PC-9 (cell line): Measurements from ENCODE around the gene CCDC34. TPM values are rescaled to one million over a fixed set of nuclear protein-coding genes. Genes with fewer than 3 reads are reported as not detected.

Experiments used
- BruUV-seq: library from RNA; stranded (reverse); fragments of 400-500 nt; replicated peaks from 2 replicates; lab custom pipeline; 2021; lab: Mats Ljungman, UMichigan
- CTCF ChIA-PET: fragments of 300-600 bp; sonication (Branson Sonifier 250); formaldehyde crosslinking; loops from one replicate; lab custom pipeline; 2022; ENCODE audit warnings: antibody characterized with exemption; lab: Charles Lee
- POLR2A ChIA-PET: fragments of 300-600 bp; sonication (Branson Sonifier 250); formaldehyde crosslinking; loops from one replicate; lab custom pipeline; 2022; ENCODE audit warnings: antibody characterized with exemption; ENCODE audit not compliant: unreplicated experiment; lab: Charles Lee
- DNase-seq, 2 experiments: peaks; one replicate each; pipeline versions ENCODE4 v3.0.0 to v3.0.0-alpha.2; 2015 to 2022; ENCODE audit warnings: mixed read lengths in 1 of 2
- H2AFZ ChIP-seq: fragments of 200-600 bp; sonication (generic); 2 replicates; pipeline ENCODE4 v1.8.1; 2017; ENCODE audit warnings: antibody characterized with exemption
- H3F3A ChIP-seq: fragments of 200-600 bp; sonication (generic); 2 replicates; pipeline ENCODE4 v1.8.1; 2017; ENCODE audit warnings: antibody characterized with exemption, mild to moderate bottlenecking, low read depth; ENCODE audit not compliant: insufficient read depth
- H3K27ac ChIP-seq: fragments of 200-600 bp; sonication (generic); 2 replicates; pipeline ENCODE4 v1.6.1; 2016; ENCODE audit warnings: mixed run types
- H3K27me3 ChIP-seq: fragments of 200-600 bp; sonication (generic); 2 replicates; pipeline ENCODE4 v1.6.1; 2016; ENCODE audit warnings: low read depth, mixed run types; ENCODE audit not compliant: insufficient read depth
- H3K36me3 ChIP-seq: fragments of 200-600 bp; sonication (generic); 2 replicates; pipeline ENCODE4 v1.6.1; 2016; ENCODE audit warnings: low read depth, mixed run types
- H3K4me1 ChIP-seq: fragments of 200-600 bp; sonication (generic); replicated peaks from 2 replicates; pipeline ENCODE4 v1.6.1; 2016; ENCODE audit warnings: mixed run types; ENCODE audit not compliant: insufficient read depth
- H3K4me2 ChIP-seq: fragments of 200-600 bp; sonication (generic); 2 replicates; pipeline ENCODE4 v1.6.1; 2017; ENCODE audit warnings: mixed run types
- H3K4me3 ChIP-seq: fragments of 200-600 bp; sonication (generic); 2 replicates; pipeline ENCODE4 v1.6.1; 2016; ENCODE audit warnings: mixed run types
- H3K79me2 ChIP-seq: fragments of 200-600 bp; sonication (generic); 2 replicates; pipeline ENCODE4 v1.6.1; 2017; ENCODE audit warnings: low read depth, mixed run types
- H3K9me2 ChIP-seq: fragments of 200-600 bp; sonication (generic); 2 replicates; pipeline ENCODE4 v1.8.1; 2017; ENCODE audit warnings: mild to moderate bottlenecking; ENCODE audit not compliant: insufficient read depth
- H3K9me3 ChIP-seq: fragments of 200-600 bp; sonication (generic); 2 replicates; pipeline ENCODE4 v1.8.1; 2016; ENCODE audit warnings: low read depth; ENCODE audit not compliant: insufficient read depth
- H4K20me1 ChIP-seq: fragments of 200-600 bp; sonication (generic); 2 replicates; pipeline ENCODE4 v1.8.1; 2017; ENCODE audit not compliant: insufficient read depth
- EZH2 ChIP-seq: fragments of 200-600 bp; sonication (generic); IDR thresholded peaks from 2 replicates; pipeline ENCODE4 v1.8.0; 2017; ENCODE audit warnings: antibody characterized with exemption, low read depth
- intact Hi-C: fragments of 100-400 bp; cut with micrococcal nuclease; formaldehyde crosslinking; loops from one replicate; pipeline ENCODE4 v1.10.0; 2022; ENCODE audit not compliant: unreplicated experiment
- total RNA-seq: library from RNA; stranded (reverse); gene quantifications from 2 replicates; pipeline ENCODE4 v1.2.3, GENCODE V29; 2021
- TF ChIP-seq, protein P1 (sequence below): fragments of 200-600 bp; sonication (generic); conservative IDR thresholded peaks from 2 replicates; pipeline ENCODE4 v1.6.1; 2017; ENCODE audit warnings: mixed run types, antibody characterized with exemption, mild to moderate bottlenecking, moderate library complexity

CCDC34 gene
- total RNA-seq, 1 experiment from 2014 or later: 33.6 TPM

GRCh38 chr11:27331981-27332380, 31.0 kb downstream of the CCDC34 start:
- no peak for TF ChIP-seq EZH2
- TF ChIP-seq, protein P1, sequence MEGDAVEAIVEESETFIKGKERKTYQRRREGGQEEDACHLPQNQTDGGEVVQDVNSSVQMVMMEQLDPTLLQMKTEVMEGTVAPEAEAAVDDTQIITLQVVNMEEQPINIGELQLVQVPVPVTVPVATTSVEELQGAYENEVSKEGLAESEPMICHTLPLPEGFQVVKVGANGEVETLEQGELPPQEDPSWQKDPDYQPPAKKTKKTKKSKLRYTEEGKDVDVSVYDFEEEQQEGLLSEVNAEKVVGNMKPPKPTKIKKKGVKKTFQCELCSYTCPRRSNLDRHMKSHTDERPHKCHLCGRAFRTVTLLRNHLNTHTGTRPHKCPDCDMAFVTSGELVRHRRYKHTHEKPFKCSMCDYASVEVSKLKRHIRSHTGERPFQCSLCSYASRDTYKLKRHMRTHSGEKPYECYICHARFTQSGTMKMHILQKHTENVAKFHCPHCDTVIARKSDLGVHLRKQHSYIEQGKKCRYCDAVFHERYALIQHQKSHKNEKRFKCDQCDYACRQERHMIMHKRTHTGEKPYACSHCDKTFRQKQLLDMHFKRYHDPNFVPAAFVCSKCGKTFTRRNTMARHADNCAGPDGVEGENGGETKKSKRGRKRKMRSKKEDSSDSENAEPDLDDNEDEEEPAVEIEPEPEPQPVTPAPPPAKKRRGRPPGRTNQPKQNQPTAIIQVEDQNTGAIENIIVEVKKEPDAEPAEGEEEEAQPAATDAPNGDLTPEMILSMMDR: no peak
- H4K20me1 ChIP-seq: no peaks in the 10 kb centered on the region
- H3K4me3 ChIP-seq: no peak overlapping the region
- H3K9me3 ChIP-seq: no peaks in the 10 kb centered on the region
- no TSS peak for BruUV-seq
- intact Hi-C loops: no loop called here
- H2AFZ ChIP-seq: no peak overlapping the region
- no peaks in the 10 kb centered on the region for H3K36me3 ChIP-seq
- no peaks in the 10 kb centered on the region for H3K4me1 ChIP-seq
- ChIA-PET POLR2A (no interaction called here), CTCF (no interaction called here)
- H3K4me2 ChIP-seq: no peak overlapping the region
- DNase-seq: no peak
- no peaks in the 10 kb centered on the region for H3F3A ChIP-seq
- no peaks in the 10 kb centered on the region for H3K79me2 ChIP-seq
- no peak overlapping the region for H3K27ac ChIP-seq
- no peaks in the 10 kb centered on the region; the same call in 1 of the 2 replicates for H3K9me2 ChIP-seq
- no peaks in the 10 kb centered on the region for H3K27me3 ChIP-seq

- H3K79me2 ChIP-seq: no peaks in the 10 kb centered on the region
- no peaks in the 10 kb centered on the region for H3K36me3 ChIP-seq
- H3K4me1 ChIP-seq: no peaks in the 10 kb centered on the region
- ChIA-PET CTCF (no interaction called here), POLR2A (no interaction called here)
- no peak overlapping the region for H3K4me3 ChIP-seq
- H3K27me3 ChIP-seq: no peaks in the 10 kb centered on the region
- no TSS peak for BruUV-seq
- H3K9me3 ChIP-seq: no peaks in the 10 kb centered on the region
- H3K9me2 ChIP-seq: no peaks in the 10 kb centered on the region; the same call in 1 of the 2 replicates
- TF ChIP-seq, protein P1: no peak
- TF ChIP-seq EZH2: no peak
- H3K27ac ChIP-seq: no peak overlapping the region
- no peaks in the 10 kb centered on the region for H4K20me1 ChIP-seq
- intact Hi-C loops: no loop called here
- DNase-seq: no peak
- H3F3A ChIP-seq: no peaks in the 10 kb centered on the region
- H3K4me2 ChIP-seq: no peak overlapping the region
- no peak overlapping the region for H2AFZ ChIP-seq
These were observed 32.3 kb downstream of the CCDC34 start for GRCh38 chr11:27330633-27331270.

- TF ChIP-seq, protein P1: no peak
- no peak for TF ChIP-seq EZH2
- Histone ChIP-seq H4K20me1 (no peaks in the 10 kb centered on the region), H3K4me3 (no peak overlapping the region), H3K36me3 (no peaks in the 10 kb centered on the region), H3K27me3 (no peaks in the 10 kb centered on the region), H3K4me1 (no peaks in the 10 kb centered on the region), H3K4me2 (no peak overlapping the region), H3F3A (no peaks in the 10 kb centered on the region), H2AFZ (no peak overlapping the region), H3K9me3 (no peaks in the 10 kb centered on the region), H3K27ac (no peak overlapping the region), H3K9me2 (no peaks in the 10 kb centered on the region; the same call in 1 of the 2 replicates), H3K79me2 (no peaks in the 10 kb centered on the region)
- DNase-seq: no peak
- no TSS peak for BruUV-seq
- ChIA-PET CTCF (no interaction called here), POLR2A (no interaction called here)
- intact Hi-C loops: no loop called here
These were observed 33.0 kb downstream of the CCDC34 start for GRCh38 chr11:27329867-27330632.
